B cell (primary cell): Measurements from ENCODE around the gene ZNRF2. TPM values are rescaled to one million over a fixed set of nuclear protein-coding genes. Genes with fewer than 3 reads are reported as not detected.

Experiments
- ATAC-seq: fragments of 200-7000 bp; cut with Tn5 transposase; one replicate; pipeline ENCODE4 v1.10.0; 2021; ENCODE audit warnings: low read depth, mild to moderate bottlenecking, moderate number of reproducible peaks, moderate library complexity
- CTCF ChIA-PET: fragments of 350-600 bp; sonication (Branson Sonifier 250); formaldehyde crosslinking; loops from one replicate; lab custom pipeline; 2021; ENCODE audit warnings: antibody characterized with exemption, inconsistent platforms; lab: Charles Lee
- POLR2A ChIA-PET: fragments of 350-600 bp; sonication (Branson Sonifier 250); formaldehyde crosslinking; loops from one replicate; lab custom pipeline; 2021; ENCODE audit warnings: antibody characterized with exemption; lab: Charles Lee
- DNase-seq: peaks from one replicate; pipeline ENCODE4 v3.0.0; 2013
- H2AFZ ChIP-seq: 2 replicates; pipeline ENCODE4 v1.6.1; 2012; ENCODE audit warnings: mild to moderate bottlenecking, low read depth, low read length; ENCODE audit not compliant: insufficient read depth, poor library complexity, severe bottlenecking
- H3K27ac ChIP-seq, 2 donors: 1 replicate in 1 of 2; 2 replicates in 1 of 2; pipeline ENCODE4 v1.5.1; 2012 to 2013; ENCODE audit warnings: low read length in 2 of 2, mild to moderate bottlenecking in 2 of 2, moderate library complexity in 1 of 2
- H3K27me3 ChIP-seq, 4 experiments: fragments of 200-600 bp in 1 of 4; sonication (generic) in 1 of 4; replicated peaks in 1 of 4; 1 replicate in 2 of 4; 2 replicates in 2 of 4; pipeline versions ENCODE4 v1.6.1 to v1.7.0; 2013 to 2016; ENCODE audit warnings: low read length in 3 of 4, mild to moderate bottlenecking in 2 of 4, mixed read lengths in 1 of 4, moderate library complexity in 1 of 4; ENCODE audit not compliant: insufficient read depth in 4 of 4, control insufficient read depth in 3 of 4; ENCODE audit errors: control extremely low read depth in 1 of 4
- H3K36me3 ChIP-seq, 2 experiments: replicated peaks in 1 of 2; 1 replicate in 1 of 2; 2 replicates in 1 of 2; pipeline versions ENCODE4 v1.6.1 to v1.7.1; 2013; ENCODE audit warnings: low read length in 1 of 2; ENCODE audit not compliant: insufficient read depth in 2 of 2, control insufficient read depth in 1 of 2; ENCODE audit errors: control extremely low read depth in 1 of 2, extremely low read depth in 1 of 2
- H3K4me1 ChIP-seq, 2 donors: fragments of 200-600 bp in 1 of 2; sonication (generic) in 1 of 2; 1 replicate in 1 of 2; 2 replicates in 1 of 2; pipeline versions ENCODE4 v1.5.1 to v1.6.1; 2013 to 2017; ENCODE audit warnings: low read length in 2 of 2; ENCODE audit not compliant: control insufficient read depth in 2 of 2, insufficient read depth in 2 of 2
- H3K4me2 ChIP-seq: replicated peaks from 2 replicates; pipeline ENCODE3; 2012; ENCODE audit warnings: mild to moderate bottlenecking, low read depth, low read length; ENCODE audit not compliant: poor library complexity, severe bottlenecking
- H3K4me3 ChIP-seq, 5 experiments: fragments of 200-600 bp in 1 of 5; sonication (generic) in 1 of 5; 1 replicate in 3 of 5; 2 replicates in 2 of 5; pipeline versions ENCODE4 v1.5.1 to v1.7.0; 2011 to 2016; ENCODE audit warnings: low read length in 4 of 5, mild to moderate bottlenecking in 4 of 5, low read depth in 2 of 5, control low read depth in 1 of 5, moderate library complexity in 1 of 5; ENCODE audit not compliant: insufficient read depth in 1 of 5; ENCODE audit errors: control extremely low read depth in 1 of 5, extremely low read depth in 1 of 5
- H3K79me2 ChIP-seq: fragments of 200-600 bp; sonication (generic); one replicate; pipeline ENCODE4 v1.6.0; 2016; ENCODE audit warnings: low read length; ENCODE audit not compliant: control insufficient read depth, insufficient read depth
- H3K9ac ChIP-seq: fragments of 200-600 bp; sonication (generic); 2 replicates; pipeline ENCODE4 v1.6.1; 2017; ENCODE audit warnings: mild to moderate bottlenecking, low read length, moderate library complexity
- H3K9me3 ChIP-seq, 3 donors: one replicate each; pipeline versions ENCODE4 v1.6.1 to v1.7.1; 2013; ENCODE audit warnings: low read length in 2 of 3; ENCODE audit not compliant: control insufficient read depth in 2 of 3, insufficient read depth in 1 of 3; ENCODE audit errors: control extremely low read depth in 1 of 3
- H4K20me1 ChIP-seq: 2 replicates; pipeline ENCODE4 v1.6.0; 2012; ENCODE audit warnings: mild to moderate bottlenecking, low read length; ENCODE audit not compliant: insufficient read depth, control insufficient read depth, poor library complexity, severe bottlenecking
- H3K27ac Mint-ChIP-seq: one replicate; pipeline ENCODE4 v1.8.0; 2021; ENCODE audit warnings: mixed read lengths
- H3K27me3 Mint-ChIP-seq: one replicate; pipeline ENCODE4 v1.8.0; 2021; ENCODE audit warnings: mixed read lengths
- H3K4me1 Mint-ChIP-seq: one replicate; pipeline ENCODE4 v1.8.0; 2021; ENCODE audit warnings: mixed read lengths
- H3K4me3 Mint-ChIP-seq: one replicate; pipeline ENCODE4 v1.8.0; 2021; ENCODE audit warnings: mixed read lengths
- H3K9me3 Mint-ChIP-seq: one replicate; pipeline ENCODE4 v1.8.0; 2022; ENCODE audit warnings: mixed read lengths; ENCODE audit not compliant: insufficient read depth
- EZH2 ChIP-seq: IDR thresholded peaks from 2 replicates; pipeline ENCODE4 v1.6.1; 2012; ENCODE audit warnings: borderline replicate concordance, low read depth, mild to moderate bottlenecking, moderate library complexity, low read length; ENCODE audit not compliant: insufficient read depth, poor library complexity, severe bottlenecking
- WGBS: methylation state at CpG from one replicate; pipeline ENCODE4 v1.1.5; 2013; ENCODE audit warnings: missing lambda C conversion rate; ENCODE audit not compliant: insufficient coverage; 5-methylcytosine and 5-hydroxymethylcytosine counted together
- intact Hi-C: fragments of 100-400 bp; cut with micrococcal nuclease; formaldehyde crosslinking; loops from one replicate; pipeline ENCODE4 v1.10.0; 2022
- polyA plus RNA-seq: library from polyadenylated mRNA; depleted of rRNA; stranded (reverse); fragments of >200 nt; gene quantifications from 2 replicates; pipeline ENCODE4 v1.2.3, GENCODE V29; 2012
- total RNA-seq, 2 donors: library from RNA; stranded (reverse); fragments of 120-200 nt in 1 of 2; gene quantifications; 1 replicate in 1 of 2; 2 replicates in 1 of 2; pipeline versions ENCODE4 v1.2.3 to v1.2.4, GENCODE V29; 2013 to 2022
- TF ChIP-seq, protein P1 (sequence below): fragments of 200-600 bp; IDR thresholded peaks from one replicate; pipeline ENCODE4 v1.8.0; 2022; ENCODE audit warnings: antibody characterized with exemption, mild to moderate bottlenecking

Gene ZNRF2
- total and polyA plus RNA-seq, 2 donors (not counting 1 experiment from before 2014, with no cell fraction given) = 6.4 to 32.0 TPM

GRCh38 chr7:30269490-30269889, 14.9 kb upstream of the ZNRF2 start:
- intact Hi-C loops = no loop called here
- ChIA-PET POLR2A (no interaction called here), CTCF (interaction anchor here (1.6 to 2.6 kb wide), 2 partner anchors 105 to 177 kb away, joined by 3 to 14 read pairs; no protein-coding TSS in a partner anchor)
- H2AFZ ChIP-seq = no peak overlapping the region
- H3K9me3 ChIP-seq = peaks cover 0 to 3% (median 0%) of the 10 kb centered on the region in 3 donors
- no peaks in the 10 kb centered on the region for H3K36me3 ChIP-seq
- ATAC-seq (no peak), DNase-seq (no peak)
- WGBS = 60% methylated on average over 1 of the region's 2 CpGs
- no peaks in the 10 kb centered on the region for H3K27me3 ChIP-seq
- H3K4me3 ChIP-seq = no peak overlapping the region
- H3K4me1 Mint-ChIP-seq = peaks cover 7% of the 10 kb centered on the region
- no peaks in the 10 kb centered on the region for H3K9me3 Mint-ChIP-seq
- no peak overlapping the region for H3K27ac ChIP-seq
- TF ChIP-seq, protein P1, sequence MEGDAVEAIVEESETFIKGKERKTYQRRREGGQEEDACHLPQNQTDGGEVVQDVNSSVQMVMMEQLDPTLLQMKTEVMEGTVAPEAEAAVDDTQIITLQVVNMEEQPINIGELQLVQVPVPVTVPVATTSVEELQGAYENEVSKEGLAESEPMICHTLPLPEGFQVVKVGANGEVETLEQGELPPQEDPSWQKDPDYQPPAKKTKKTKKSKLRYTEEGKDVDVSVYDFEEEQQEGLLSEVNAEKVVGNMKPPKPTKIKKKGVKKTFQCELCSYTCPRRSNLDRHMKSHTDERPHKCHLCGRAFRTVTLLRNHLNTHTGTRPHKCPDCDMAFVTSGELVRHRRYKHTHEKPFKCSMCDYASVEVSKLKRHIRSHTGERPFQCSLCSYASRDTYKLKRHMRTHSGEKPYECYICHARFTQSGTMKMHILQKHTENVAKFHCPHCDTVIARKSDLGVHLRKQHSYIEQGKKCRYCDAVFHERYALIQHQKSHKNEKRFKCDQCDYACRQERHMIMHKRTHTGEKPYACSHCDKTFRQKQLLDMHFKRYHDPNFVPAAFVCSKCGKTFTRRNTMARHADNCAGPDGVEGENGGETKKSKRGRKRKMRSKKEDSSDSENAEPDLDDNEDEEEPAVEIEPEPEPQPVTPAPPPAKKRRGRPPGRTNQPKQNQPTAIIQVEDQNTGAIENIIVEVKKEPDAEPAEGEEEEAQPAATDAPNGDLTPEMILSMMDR = no peak
- no peak for TF ChIP-seq EZH2
- H3K4me2 ChIP-seq = no peak overlapping the region
- H3K4me3 Mint-ChIP-seq = no peak overlapping the region
- no peaks in the 10 kb centered on the region for H3K27me3 Mint-ChIP-seq
- no peak overlapping the region for H3K27ac Mint-ChIP-seq
- peaks cover 0 to 13% of the 10 kb centered on the region in 2 donors for H3K4me1 ChIP-seq
- no peaks in the 10 kb centered on the region for H4K20me1 ChIP-seq
- H3K9ac ChIP-seq = no peak overlapping the region
- H3K79me2 ChIP-seq = no peaks in the 10 kb centered on the region

- no peak overlapping the region for H3K4me3 Mint-ChIP-seq
- TF ChIP-seq, protein P1 = no peak
- ChIA-PET POLR2A (interaction anchor here (0.7 kb wide), 1 partner anchor 92 kb away, joined by 5 read pairs; no protein-coding TSS in a partner anchor), CTCF (interaction anchor here (2.6 to 6.0 kb wide), 2 partner anchors 107 to 293 kb away, joined by 14 to 82 read pairs; no protein-coding TSS in a partner anchor)
- Histone ChIP-seq H3K4me2 (no peak overlapping the region), H3K4me1 (peaks cover 0 to 13% of the 10 kb centered on the region in 2 donors), H3K27me3 (no peaks in the 10 kb centered on the region), H3K9me3 (no peaks in the 10 kb centered on the region), H3K36me3 (no peaks in the 10 kb centered on the region), H4K20me1 (no peaks in the 10 kb centered on the region), H2AFZ (no peak overlapping the region), H3K4me3 (no peak overlapping the region), H3K79me2 (no peaks in the 10 kb centered on the region), H3K9ac (no peak overlapping the region), H3K27ac (no peak overlapping the region)
- peaks cover 7% of the 10 kb centered on the region for H3K4me1 Mint-ChIP-seq
- H3K27ac Mint-ChIP-seq = no peak overlapping the region
- no peaks in the 10 kb centered on the region for H3K9me3 Mint-ChIP-seq
- 80% methylated on average over 2 of the region's 4 CpGs for WGBS
- ATAC-seq (no peak), DNase-seq (no peak)
- intact Hi-C loops = loop anchor here (10.0 kb wide), 1 partner anchor 144 kb away; no protein-coding TSS in a partner anchor
- no peaks in the 10 kb centered on the region for H3K27me3 Mint-ChIP-seq
Observed at GRCh38 chr7:30270921-30271320, 13.5 kb upstream of the ZNRF2 start.
